Skin epidermis (tissue), 12 donors: ENCODE data around the gene ISCA2.
"Not testable (repeated sequence)": the region's sequence is repeated elsewhere in the genome, so short reads cannot be mapped to it uniquely, and the experiment has no call there.

ENCODE experiments used
- H3K27ac ChIP-seq, 21 experiments: fragments of 200-600 bp; sonication (generic) in 11 of 21; one replicate each; pipeline ENCODE4 v1.5.0; 2020; ENCODE audit warnings: mild to moderate bottlenecking in 3 of 21, inconsistent platforms in 2 of 21, moderate library complexity in 2 of 21
- H3K4me3 ChIP-seq, 7 experiments: fragments of 200-600 bp; sonication (generic) in 2 of 7; one replicate each; pipeline ENCODE4 v1.5.0; 2020; ENCODE audit warnings: inconsistent platforms in 2 of 7, mild to moderate bottlenecking in 2 of 7, moderate library complexity in 1 of 7

ISCA2 gene, protein sequence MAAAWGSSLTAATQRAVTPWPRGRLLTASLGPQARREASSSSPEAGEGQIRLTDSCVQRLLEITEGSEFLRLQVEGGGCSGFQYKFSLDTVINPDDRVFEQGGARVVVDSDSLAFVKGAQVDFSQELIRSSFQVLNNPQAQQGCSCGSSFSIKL

DNA sequence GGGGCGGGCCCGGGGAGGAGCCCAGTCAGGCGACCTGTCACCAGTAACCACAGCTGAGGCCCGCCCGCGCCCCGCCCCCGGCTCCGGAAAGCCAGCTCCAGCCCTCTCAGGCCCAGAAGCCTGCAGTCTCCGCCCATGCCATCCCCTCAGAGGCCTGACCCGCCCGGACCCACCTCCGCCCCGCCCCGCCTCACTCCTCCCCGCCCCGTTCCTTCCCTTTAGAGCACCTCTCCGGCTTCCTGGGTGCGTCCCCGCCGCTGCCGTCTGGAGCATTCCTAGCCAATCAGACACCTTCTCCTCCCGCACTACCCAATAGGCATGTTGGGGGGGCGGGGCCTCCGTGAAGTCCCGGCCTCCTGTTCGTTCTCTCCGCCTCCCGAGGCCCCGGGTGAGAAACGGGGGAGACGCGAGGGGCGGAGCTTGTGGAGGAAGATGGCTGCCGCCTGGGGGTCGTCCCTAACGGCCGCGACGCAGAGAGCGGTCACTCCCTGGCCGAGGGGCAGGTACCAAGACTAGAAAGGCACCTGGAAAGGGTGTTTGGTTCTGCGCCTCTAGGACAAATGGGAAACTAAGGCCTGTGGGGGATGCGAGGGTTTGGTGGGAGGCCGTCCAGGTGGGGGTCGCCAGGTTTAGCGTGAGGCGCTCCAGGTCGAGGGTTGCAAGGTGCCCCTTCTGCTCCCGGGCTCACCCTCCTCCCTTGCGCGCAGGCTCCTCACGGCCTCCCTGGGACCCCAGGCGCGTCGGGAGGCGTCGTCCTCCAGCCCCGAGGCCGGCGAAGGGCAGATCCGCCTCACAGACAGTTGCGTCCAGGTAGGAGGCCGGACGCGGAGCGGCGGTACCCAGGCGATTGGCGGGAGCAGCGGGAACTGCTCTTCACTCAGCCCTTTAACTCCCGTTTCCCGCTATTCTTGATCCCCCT is at the start of gene ISCA2:
ISCA2 (plus strand) TSS at position 423 of the 919 bp plus-strand sequence; CDS start at position 433, 10 bp downstream.
- peak within 1 kb of the TSS; percentile 82 to 95 (median 92) for H3K27ac ChIP-seq
- peak within 1 kb of the TSS; percentile 59 to 97 (median 92) for H3K4me3 ChIP-seq

DNA sequence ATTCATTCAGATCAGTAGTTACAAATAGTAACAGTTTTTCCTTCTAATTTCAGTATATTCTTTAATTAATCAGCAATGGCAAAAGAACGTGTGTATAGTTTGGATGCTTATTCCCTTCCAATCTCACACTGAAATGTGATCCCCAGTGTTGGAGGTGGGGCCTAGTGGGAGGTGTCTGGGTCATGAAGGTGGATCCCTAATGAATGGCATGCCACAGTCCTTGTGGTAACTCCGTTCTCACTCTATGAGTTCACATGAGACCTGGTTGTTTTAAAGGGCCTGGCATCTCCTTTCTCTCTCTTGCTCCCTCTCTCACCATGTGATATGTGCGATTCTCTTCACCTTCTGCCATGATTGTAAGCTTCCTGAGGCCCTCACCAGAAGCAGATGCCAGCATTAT is 48.7 kb upstream of the ISCA2 start:
- H3K27ac ChIP-seq, result no peak overlapping the region
- no peak overlapping the region for H3K4me3 ChIP-seq

DNA sequence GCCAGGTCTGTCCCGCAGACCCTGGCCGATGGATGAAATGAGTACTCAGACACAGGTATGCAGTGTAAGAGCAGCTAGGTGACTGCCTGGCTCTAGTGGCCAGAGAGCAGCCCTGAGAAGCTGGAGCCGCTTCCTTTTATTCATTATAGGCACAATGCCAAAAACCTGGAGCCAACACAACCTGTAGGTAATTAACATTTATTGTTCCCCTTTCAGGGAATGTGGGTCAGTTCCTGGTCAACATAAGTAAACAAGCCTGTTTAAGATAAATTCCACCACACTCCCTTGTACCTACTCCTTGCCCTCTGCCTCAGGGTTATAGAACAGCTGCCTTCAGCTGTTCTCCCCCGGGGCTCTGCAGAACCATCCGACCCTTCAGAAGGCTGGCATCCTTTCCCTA is 39.2 kb upstream of the ISCA2 start:
- not testable (repeated sequence) for H3K4me3 ChIP-seq, H3K27ac ChIP-seq

DNA sequence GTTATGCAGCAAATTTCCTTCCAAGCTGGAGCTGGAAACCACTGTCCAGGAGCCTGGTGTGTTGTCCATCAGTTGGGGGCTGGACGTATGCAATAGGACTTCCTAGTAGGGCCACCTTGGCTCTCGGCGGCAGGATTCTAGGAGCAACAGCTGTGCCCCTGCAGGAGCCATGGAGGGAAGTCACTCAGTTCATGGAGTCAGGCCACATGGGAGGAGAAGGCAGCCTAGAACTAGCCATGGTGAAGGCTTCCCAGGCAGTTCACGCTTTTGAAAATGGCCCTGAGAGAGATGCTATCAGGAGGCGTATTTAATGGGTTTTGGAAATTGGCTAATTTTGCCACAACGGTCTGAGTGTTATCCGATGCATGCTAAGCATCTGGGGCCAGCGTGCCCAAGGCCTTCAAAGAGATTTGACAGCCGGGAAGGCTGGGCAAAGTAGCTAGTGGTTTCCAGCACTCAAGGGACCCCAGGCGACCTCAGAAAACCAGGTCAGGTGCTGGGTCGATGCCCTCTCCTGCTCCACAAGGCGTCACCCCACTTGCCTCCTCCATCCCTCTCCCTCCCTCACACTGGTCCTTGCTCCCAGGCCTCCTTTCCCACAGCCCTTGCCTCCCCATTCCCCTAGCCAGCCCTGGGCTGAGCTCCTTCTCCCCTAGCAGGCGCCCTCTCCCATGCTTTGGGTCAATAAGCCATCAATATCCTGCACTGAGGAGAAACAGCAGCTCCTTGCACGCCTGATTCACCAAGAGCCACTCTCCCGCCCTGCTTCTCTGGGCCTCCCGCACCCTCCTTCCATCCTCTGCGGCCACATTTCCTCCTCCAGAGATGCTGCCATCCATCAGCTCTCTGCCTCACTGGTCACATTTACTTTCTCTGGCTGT is 36.6 kb upstream of the ISCA2 start:
- Histone ChIP-seq H3K4me3 (no peak overlapping the region), H3K27ac (no peak overlapping the region)

DNA sequence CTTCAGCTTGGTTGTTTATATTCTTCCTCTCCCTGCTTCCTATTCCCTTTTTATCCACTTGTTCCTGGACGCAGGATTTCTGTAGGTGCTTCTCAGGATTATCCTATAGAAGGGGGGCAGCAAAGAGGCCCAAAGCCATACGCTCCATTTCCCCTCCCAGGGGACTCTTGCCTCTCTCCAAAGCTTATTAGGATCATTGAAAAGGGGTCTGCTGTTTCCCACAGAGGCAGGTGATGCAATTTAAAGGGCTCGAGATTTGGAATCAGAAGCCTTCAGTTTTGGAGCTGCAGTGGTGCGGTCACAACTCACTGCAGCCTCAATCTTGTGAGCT is 36.0 kb upstream of the ISCA2 start:
- no peak overlapping the region for H3K27ac ChIP-seq
- H3K4me3 ChIP-seq, result no peak overlapping the region

DNA sequence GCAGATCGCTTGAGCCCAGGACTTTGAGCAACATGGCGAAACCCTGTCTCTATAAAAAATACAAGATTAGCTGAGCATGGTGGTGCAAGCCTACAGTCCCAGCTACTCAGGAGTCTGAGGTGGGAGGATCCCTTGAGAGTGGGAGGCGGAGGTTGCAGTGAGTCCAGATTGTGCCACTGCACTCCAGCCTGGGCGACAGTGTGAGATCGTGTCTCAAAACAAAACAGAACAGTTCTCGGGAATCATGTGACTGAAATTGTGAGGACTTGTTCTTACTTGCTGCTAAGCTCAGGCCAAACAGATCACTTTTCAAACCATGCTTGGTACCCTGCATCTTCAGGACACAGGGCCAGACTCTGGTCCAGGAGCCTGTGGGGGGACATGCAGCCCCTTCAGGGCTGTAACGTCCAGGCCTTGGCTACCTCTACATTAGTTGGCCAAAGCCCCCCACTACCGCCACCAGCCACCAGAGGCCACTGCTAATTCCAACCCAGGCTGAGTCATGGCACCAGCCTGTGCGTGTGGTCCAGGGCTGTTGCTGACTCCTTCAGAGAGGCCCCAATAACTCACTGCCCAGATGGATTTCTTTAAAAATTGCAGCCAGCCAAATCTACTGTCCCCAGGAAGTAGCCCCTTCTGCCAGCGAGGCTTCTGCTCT is 34.1 kb upstream of the ISCA2 start:
- Histone ChIP-seq H3K27ac (peak overlapping the region in 5 of 21 experiments; percentile 2 to 50 (median 28)), H3K4me3 (no peak overlapping the region)

DNA sequence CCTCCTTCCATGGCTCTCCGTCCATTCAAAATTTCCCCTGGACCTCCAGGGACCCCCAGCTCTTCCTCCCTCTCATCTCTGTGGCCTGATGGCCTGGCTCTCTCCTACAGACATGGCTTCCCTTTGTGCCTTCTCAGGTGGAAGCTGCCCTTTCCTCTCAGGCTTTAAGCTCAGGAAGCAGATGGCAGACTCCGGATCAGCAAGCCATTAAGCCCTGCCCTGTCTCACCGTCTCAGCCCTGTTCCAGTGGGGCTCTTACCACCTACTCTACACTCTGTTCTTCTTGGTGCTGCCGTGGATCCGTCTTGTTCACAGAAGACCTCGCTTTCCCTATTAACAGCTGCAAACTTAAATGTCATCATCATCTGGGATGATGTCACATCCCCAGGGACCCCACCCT is 33.6 kb upstream of the ISCA2 start:
- Histone ChIP-seq H3K4me3 (no peak overlapping the region), H3K27ac (peak overlapping the region in 6 of 21 experiments; percentile 2 to 55 (median 29))

DNA sequence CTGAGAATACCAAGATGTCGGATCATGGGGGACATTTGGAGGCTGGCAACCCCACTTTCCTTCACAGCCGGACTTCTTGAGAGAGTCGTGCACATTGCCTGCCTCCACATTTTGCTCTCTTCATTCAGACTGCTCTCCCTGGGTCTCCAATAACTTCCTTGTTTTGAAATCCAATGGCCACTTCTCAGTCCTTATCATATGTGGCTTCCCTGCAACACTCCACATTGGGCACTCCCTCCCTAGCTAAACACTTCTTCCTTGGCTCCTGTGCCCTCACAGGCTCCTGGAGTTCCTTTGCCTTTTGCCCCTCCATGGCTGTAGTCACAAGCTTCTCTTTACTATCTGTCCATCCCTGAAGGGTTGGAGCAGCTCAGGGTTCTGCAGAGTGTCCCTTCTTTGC is 30.6 kb upstream of the ISCA2 start:
- Histone ChIP-seq H3K27ac (no peak overlapping the region), H3K4me3 (no peak overlapping the region)

DNA sequence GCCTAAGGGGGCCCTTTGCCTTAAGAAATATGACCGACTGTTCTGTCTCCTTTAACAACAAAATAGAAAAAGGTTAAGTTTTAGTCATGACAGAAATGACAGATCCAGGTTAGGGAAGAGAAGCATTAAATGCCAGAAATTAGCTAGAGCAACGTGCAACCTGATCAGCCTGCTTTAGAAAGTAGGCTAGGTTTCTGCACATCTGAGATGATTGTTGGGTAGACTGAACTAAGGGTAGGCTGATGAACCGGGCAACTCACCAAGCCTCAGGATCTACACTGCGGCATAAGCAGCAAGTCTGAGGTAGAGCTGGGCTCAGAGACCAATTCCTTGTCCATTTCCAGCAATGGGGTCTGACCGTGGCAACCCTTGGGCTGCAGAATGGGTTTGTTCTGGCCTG is 29.9 kb upstream of the ISCA2 start:
- no peak overlapping the region for H3K27ac ChIP-seq

DNA sequence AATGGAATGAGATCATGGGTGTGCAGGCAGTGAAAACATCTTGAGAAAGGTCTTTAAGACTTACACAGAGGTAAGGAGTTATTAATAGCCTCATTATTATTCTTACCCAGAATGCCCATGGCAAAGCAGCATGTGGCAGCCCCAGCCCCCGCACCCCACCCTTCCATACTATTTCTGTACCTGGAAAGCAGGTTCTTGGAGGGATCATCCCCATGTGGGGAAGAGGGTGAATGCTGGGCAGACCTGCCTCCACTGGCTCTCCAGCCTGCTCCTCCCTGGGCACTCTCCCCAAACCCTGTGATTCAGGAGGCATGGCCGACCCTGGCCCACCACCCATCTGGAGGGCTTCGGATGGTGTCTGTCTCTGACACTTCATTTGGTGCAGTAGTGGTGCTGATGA is 28.8 kb upstream of the ISCA2 start:
- no peak overlapping the region for H3K27ac ChIP-seq
- no peak overlapping the region for H3K4me3 ChIP-seq

More for the DNA sequence above, 29.9 kb upstream of the ISCA2 start:
- no peak overlapping the region for H3K4me3 ChIP-seq

DNA sequence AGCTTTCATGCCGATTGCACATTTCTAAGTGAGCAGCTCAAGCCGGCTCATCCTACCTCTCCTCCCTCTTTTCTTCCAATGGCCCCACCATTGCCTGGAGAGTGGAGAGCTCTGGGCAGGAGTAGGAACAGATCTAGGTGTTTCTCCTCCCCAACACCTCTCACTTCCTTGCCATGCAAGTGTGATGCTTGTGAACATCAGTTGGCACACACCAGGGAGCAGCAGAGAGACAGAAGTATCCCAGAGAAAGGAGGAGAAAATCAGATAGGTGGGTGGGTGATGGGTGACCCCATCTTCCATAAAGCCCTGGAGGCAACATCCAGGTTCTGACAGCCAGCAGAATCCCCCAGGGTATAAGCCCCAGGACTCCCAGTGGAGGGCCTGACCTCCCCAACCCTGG is 28.2 kb upstream of the ISCA2 start:
- H3K27ac ChIP-seq, result no peak overlapping the region
- no peak overlapping the region for H3K4me3 ChIP-seq

DNA sequence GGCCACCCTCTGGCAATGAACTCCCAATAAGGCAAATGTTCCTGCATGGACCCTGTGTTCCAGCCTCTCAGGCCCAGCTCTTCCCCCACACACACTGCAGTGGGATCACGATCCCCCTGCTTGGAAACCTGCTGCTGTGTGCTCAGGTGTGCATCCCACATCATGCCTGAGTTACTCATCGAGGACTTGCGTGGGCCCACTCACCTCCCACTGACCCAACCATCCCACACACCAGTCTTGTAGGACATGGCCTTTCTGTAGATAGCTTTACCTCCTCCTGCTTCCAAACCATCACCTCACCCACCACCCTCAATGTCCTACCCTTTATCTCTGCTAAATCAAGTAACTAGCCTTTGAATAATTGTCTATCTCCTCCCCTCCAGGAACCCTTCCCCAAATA is 25.1 kb upstream of the ISCA2 start:
- Histone ChIP-seq H3K4me3 (no peak overlapping the region), H3K27ac (no peak overlapping the region)

DNA sequence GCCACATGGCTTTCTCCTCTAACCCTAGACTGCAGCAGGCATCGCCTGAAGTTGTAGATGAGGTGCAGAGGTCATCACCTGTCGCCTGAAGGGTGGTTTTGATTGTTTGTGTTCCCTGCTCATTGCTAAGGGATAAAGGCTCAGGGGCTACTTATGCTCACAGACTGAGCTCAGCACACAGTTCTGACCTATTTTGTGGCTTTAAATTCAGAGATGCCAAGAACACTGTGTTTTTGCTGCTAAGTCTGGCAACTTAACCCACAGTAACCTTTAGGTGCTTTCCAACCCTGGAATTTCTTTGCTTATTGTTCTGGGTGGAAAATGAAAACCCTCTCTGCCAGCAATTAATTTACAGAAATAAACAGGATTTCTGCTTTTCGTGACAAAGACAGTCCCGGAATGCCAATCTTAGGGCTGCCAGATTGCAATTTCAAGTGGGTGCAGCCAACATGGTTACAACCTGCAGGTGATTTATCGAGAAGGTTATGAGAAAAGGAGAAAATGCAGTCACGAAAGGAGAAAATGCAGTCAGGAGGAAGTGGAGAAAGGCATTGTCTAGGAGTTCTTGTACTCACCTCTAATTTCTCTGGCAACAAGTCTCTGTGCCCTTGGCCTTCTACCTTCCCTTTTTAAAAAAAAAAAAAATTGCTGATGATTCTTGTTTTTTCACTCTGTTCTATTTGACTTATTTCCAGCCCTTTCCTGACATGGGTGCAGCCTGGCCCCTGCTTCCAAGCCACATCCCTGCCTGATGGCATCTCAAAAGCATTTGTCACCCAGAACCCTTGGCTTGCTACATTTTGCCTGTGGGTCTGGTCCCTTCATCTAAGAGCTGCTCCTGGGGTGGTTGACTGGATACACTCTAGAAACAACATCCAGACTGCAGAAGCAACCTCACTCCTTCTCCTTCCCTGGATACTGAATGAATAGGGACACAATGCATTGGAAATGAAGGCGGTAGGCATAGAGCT is 23.7 kb upstream of the ISCA2 start:
- peak overlapping the region in 6 of 21 experiments; percentile 15 to 59 (median 44) for H3K27ac ChIP-seq
- H3K4me3 ChIP-seq, result no peak overlapping the region

DNA sequence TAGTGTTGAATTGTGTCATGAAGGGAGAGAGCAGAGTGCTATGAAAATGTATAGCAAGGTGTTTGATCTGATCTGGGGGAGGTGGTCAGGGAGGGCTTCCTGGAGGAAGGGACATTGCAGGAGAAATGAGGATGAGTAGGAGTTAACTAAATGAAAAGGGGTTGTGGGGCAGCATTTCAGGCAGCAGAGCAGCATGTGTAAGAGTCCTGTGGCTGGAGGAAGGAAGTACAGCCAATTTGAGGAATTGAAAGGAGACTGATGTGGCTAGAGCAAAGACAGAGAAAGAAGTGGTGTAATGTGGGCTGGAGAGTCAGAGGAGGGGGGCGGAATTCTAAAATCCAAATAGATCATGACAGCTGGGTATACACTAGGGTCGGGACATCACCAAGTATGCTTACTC is 21.0 kb upstream of the ISCA2 start:
- no peak overlapping the region for H3K27ac ChIP-seq
- H3K4me3 ChIP-seq, result no peak overlapping the region

DNA sequence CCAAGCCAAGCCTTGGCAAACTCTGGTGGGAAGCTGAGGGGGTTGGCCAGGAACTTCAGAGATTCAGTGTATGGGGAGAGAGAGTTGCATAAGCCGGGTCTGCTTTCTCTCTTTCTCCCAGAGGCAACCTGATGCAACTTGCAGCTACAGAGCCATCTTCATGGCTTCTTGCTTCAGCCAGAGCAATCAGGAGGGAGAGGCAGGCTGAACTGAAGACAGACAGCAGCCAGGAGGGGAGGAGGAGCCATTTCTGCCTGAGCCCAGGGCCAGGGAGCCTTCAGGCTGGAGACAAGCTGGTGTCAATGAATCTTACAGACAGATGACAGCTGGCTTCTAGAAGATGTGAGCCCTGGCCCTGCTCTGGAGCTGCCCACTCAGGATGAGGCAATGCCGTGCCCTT is 19.2 kb upstream of the ISCA2 start:
- Histone ChIP-seq H3K4me3 (no peak overlapping the region), H3K27ac (peak overlapping the region in 4 of 21 experiments; percentile 32 to 54 (median 40))

DNA sequence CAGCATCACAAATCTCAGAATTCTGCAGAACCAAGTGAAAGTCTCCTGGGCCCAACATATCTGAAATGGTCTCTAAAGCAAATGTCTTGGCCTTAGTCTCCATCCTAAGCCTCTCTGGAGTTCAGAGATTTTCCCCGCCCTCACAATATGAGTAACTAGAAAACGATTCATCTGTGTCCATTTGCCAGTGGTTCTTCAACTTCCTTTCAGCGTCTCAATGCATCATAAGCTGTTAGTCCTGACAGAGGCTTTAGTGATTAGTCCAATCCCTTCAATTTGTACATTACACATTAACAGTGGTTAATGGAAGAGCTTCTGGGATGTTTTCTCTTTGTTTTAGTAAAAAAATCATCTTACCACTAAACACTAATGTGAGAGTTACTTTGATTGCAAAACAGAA is 17.9 kb upstream of the ISCA2 start:
- H3K4me3 ChIP-seq, result no peak overlapping the region
- peak overlapping the region in 5 of 21 experiments; percentile 18 to 54 (median 49) for H3K27ac ChIP-seq

DNA sequence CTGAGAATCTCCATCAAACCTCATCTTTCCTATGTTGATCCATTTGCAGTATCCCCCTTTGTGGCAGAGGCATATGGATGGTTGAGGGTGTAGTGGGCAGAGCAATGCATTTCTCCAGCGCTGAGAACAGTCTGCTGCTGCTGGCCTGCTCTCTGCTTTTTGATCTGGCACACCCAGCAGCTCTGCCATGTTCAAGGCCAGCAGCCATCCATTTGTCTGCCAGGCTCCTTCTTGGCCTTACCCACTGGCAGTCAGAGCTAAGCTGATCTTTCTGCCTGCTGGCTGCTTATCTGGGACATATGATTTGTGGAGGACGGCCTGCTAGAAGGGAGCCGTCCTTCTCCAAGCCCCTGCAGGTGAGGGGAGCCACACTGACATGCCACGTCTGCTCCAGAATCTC is 17.5 kb upstream of the ISCA2 start:
- H3K27ac ChIP-seq, result peak overlapping the region in 6 of 21 experiments; percentile 0 to 54 (median 42)
- no peak overlapping the region for H3K4me3 ChIP-seq

DNA sequence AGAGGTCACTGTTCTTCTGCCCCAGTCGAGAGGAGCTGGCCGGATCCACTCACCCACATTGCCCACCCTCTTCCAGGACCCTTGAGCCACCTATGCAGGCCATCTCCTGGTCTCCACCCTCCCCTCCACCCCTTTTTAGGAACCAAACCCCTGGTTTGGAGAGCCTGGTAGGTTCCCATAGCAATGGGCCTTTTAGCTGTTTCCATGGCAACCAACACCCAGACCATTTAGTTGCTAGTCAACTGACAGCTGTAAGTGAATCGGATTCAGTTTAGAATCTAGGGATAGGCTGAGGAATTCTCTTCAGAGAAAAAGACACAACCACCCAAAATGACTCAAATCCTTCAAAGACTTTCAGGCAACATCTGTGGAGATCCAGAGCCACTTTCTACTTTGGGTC is 17.0 kb upstream of the ISCA2 start:
- H3K4me3 ChIP-seq, result no peak overlapping the region
- peak overlapping the region in 6 of 21 experiments; percentile 0 to 54 (median 42) for H3K27ac ChIP-seq
